ENCODE measurements around the gene FAM120A.
A peak's percentile ranks its signal among the peaks of the same experiment; 100 is the strongest.

Gene FAM120A

DNA sequence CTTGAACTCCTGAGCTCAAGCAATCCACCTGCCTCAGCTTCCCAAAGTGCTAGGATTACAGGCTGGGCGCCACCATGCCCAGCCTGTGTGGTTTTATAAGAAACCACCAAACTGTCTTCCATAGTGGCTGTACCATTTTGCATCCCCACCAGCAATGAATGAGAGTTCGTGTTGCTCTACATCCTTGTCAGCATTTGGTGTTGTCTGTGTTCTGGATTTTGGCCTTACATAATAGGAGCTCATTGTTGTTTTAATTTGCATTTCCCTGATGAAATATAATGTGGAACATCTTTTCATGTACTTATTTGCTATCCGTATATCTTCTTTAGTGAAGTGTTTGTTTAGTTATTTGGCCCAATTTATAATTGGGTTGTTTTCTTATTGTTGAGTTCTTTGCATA, 154.7 kb downstream of the FAM120A start:
- DNase-seq (no peak), ATAC-seq (replicated peaks) (no peak)
- H3K9me3 Mint-ChIP-seq, result peaks cover 20 to 29% of the 10 kb centered on the region in 2 donors
- H3K4me1 Mint-ChIP-seq, result peaks cover 15 to 19% of the 10 kb centered on the region in 2 donors
- H3K36me3 Mint-ChIP-seq, result peaks cover 36 to 37% of the 10 kb centered on the region in 2 donors
- no peaks in the 10 kb centered on the region for H3K27me3 Mint-ChIP-seq
- no peak overlapping the region for H3K4me3 Mint-ChIP-seq
- no peak overlapping the region for H3K27ac Mint-ChIP-seq

DNA sequence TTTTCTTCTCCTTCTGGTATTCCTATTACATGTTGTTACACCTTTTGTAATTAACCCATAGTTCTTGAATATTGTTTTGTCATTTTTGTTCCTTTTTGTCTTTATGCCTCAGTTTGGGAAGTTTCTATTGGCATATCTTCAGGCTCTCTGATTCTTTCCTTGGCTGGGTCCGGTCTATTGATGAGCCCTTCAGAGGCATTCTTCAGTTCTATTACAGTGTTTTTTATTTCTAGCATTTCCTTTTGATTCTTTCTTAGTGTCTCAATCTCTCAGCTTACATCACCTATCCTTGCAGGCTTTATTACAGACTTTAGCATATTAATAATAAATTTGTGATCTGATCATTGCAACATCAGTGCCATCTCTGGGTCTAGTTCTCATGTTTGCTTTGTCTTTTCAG, 158.7 kb downstream of the FAM120A start:
- ATAC-seq (replicated peaks), result no peak
- Mint-ChIP-seq H3K36me3 (peaks cover 39% of the 10 kb centered on the region in 2 donors), H3K4me3 (no peak overlapping the region), H3K27me3 (no peaks in the 10 kb centered on the region), H3K4me1 (peaks cover 15 to 17% of the 10 kb centered on the region in 2 donors), H3K9me3 (peaks cover 20 to 29% of the 10 kb centered on the region in 2 donors), H3K27ac (no peak overlapping the region)
- no peak for DNase-seq

DNA sequence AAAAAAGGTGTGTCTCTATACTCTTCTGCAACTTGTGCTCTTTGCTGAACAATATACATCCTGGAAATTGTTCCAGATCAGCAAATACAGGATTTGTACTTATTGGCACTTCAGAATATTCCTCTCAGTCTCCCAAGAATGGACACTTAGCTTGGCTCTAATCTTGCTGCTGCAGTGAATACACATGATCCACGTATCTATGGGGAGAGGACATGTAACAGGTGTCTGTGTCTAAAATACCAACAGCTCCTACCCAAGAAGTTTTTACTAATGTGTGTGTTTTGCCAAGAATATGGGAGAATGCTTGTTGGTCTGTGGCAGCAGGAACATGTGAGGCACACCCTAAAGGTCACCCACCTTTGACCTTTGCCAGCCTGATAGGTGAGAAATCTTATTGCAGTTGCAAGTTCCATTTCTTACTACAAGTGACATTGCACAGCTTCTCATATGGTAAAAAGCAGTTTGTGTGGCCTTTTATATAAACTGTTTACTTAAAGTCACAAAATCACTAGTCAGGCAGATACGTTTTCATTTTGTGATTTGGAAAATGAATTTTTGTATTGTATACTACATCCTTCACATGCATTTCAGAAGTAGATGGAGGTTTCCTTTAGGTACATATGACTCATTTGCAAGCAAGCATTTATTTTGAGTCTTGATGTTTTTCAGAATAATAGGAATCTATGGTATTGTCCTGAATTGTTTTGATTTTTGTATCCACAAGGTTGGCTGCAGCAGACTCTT, 160.7 kb downstream of the FAM120A start:
- Mint-ChIP-seq H3K4me3 (peak overlapping the region; percentile 12 to 19), H3K27me3 (no peaks in the 10 kb centered on the region), H3K27ac (peak overlapping the region; percentile 39), H3K9me3 (peaks cover 14 to 19% of the 10 kb centered on the region in 2 donors), H3K36me3 (peaks cover 21 to 28% of the 10 kb centered on the region in 2 donors), H3K4me1 (peaks cover 15 to 19% of the 10 kb centered on the region in 2 donors)
- ATAC-seq (replicated peaks) (peak; percentile 5 to 16), DNase-seq (no peak)

DNA sequence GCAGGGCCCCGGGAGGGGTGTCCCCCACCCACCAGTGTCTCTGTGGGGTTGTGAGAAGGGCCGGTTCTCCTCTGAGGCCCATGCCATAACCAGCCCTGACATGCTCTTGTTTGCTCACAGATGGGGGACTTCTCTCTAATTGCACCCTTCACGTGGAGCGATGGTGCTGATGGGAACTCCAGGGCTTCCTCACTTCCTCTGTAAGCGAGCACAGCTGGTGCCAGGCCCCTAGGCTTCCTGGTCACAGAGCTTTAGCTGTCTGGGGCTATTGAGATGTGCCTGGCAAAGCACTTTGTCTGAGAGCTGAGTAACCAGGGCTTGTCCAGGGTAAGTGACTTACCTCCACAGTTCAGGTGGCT, 161.3 kb downstream of the FAM120A start:
- no peaks in the 10 kb centered on the region for H3K27me3 Mint-ChIP-seq
- DNase-seq (peak; percentile 50), ATAC-seq (replicated peaks) (peak; percentile 96 to 98)
- H3K4me3 Mint-ChIP-seq, result peak overlapping the region; percentile 12 to 19
- peaks cover 19 to 24% of the 10 kb centered on the region in 2 donors for H3K36me3 Mint-ChIP-seq
- H3K4me1 Mint-ChIP-seq, result peaks cover 15 to 17% of the 10 kb centered on the region in 2 donors
- peak overlapping the region; percentile 39 for H3K27ac Mint-ChIP-seq
- peaks cover 12 to 16% of the 10 kb centered on the region in 2 donors for H3K9me3 Mint-ChIP-seq

DNA sequence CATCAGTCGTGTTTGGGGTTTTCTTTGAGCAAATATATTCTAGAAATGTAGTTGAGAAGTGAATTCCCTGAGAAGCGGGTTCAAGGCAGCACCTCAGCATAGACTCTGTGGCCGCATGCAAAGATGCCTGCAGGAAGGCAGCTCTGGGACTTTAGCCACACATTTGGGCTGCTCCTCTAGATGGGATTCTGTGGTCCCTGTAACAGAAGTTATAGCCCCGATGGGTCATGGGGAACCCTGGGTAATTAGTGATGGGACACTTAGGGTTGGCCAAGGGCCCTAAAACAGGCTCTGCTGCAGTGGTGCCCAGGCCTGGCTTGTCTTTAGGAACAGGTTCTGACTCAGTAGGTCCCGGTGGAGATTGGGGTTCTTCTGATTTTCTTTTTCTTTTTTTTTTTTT, 161.7 kb downstream of the FAM120A start:
- Mint-ChIP-seq H3K4me3 (peak overlapping the region; percentile 12 to 19), H3K4me1 (peaks cover 15 to 16% of the 10 kb centered on the region in 2 donors), H3K36me3 (peaks cover 18 to 21% of the 10 kb centered on the region in 2 donors), H3K27me3 (no peaks in the 10 kb centered on the region), H3K9me3 (peaks cover 12 to 15% of the 10 kb centered on the region in 2 donors), H3K27ac (peak overlapping the region; percentile 39)
- DNase-seq (no peak), ATAC-seq (replicated peaks) (no peak)

DNA sequence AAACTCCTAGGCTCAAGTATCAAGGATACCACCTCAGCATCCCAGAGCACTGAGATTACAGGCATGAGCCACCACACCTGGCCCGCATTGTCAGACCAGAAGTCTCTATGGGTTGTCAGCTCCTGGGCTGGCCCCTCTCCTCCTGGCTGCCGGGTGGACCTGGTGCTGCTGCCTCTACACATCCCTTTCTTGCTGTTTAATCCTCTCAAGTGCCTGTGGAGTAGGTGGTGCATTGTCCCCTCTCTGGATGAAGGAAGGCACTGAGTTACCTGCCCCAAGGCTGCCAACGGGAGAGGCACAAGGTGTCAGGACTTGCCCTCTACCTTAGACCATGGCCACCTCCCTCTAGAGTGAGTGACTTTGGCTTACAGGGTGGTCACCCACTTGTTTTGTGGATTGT, 162.3 kb downstream of the FAM120A start:
- ATAC-seq (replicated peaks) (no peak), DNase-seq (no peak)
- Mint-ChIP-seq H3K27ac (no peak overlapping the region), H3K36me3 (peaks cover 18 to 19% of the 10 kb centered on the region in 2 donors), H3K27me3 (no peaks in the 10 kb centered on the region), H3K9me3 (peaks cover 12 to 13% of the 10 kb centered on the region in 2 donors), H3K4me3 (no peak overlapping the region), H3K4me1 (peaks cover 15 to 19% of the 10 kb centered on the region in 2 donors)

DNA sequence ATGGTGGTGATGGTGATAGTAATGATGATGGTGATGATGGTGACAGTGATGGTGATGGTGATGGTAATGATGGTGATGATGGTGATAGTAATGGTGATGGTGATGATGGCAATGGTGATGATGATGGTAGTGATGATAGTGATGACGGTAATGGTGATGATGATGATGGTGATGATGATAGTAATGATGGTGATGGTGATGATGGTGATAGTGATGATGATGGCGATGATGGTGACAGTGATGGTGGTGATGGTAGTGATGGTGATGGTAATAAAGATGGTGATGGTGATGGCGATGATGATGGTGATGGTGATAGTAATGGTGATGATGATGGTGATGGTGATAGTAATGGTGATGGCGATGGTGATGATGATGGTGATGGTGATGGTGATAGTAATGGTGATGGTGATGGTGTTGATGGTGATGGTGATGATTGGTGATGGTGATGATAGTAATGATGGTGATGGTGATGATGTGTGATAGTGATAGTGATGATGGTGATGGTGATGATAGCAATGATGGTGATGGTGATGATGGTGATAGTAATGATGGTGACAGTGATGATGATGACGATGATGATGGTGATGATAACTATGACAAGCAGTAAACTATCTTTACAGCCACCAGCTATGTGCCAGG, 163.5 kb downstream of the FAM120A start:
- H3K27ac Mint-ChIP-seq, result no peak overlapping the region
- H3K36me3 Mint-ChIP-seq, result peaks cover 8% of the 10 kb centered on the region in 2 donors
- no peak for DNase-seq
- H3K27me3 Mint-ChIP-seq, result no peaks in the 10 kb centered on the region
- H3K4me3 Mint-ChIP-seq, result no peak overlapping the region
- H3K4me1 Mint-ChIP-seq, result peaks cover 15 to 19% of the 10 kb centered on the region in 2 donors
- H3K9me3 Mint-ChIP-seq, result peaks cover 4 to 5% of the 10 kb centered on the region in 2 donors
- ATAC-seq (replicated peaks), result no peak
